IMR-90 (cell line): ENCODE results near the gene GLUD1. TPM values are rescaled to one million over a fixed set of nuclear protein-coding genes. Genes with fewer than 3 reads are reported as not detected.

Source experiments
- ATAC-seq: fragments of 200-7000 bp; cut with Tn5 transposase; 2 replicates; pipeline ENCODE4 v1.9.1; 2020; ENCODE audit warnings: low read depth, mild to moderate bottlenecking, moderate library complexity
- BruUV-seq: library from RNA; stranded (reverse); fragments of 400-500 nt; replicated peaks from 2 replicates; lab custom pipeline; 2021; lab: Mats Ljungman, UMichigan
- CTCF ChIA-PET: fragments of 300-600 bp; formaldehyde crosslinking; extraction: SDS; loops from one replicate; lab custom pipeline; 2021; ENCODE audit warnings: antibody characterized with exemption; lab: Yijun Ruan, JAX
- POLR2A ChIA-PET: fragments of 300-600 bp; sonication (Branson Sonifier 250); formaldehyde crosslinking; loops from one replicate; lab custom pipeline; 2022; ENCODE audit warnings: antibody characterized with exemption; ENCODE audit not compliant: unreplicated experiment; lab: Charles Lee
- DNase-seq: peaks from one replicate; pipeline ENCODE4 v3.0.0; 2013
- H2AFZ ChIP-seq: replicated peaks from 2 replicates; pipeline ENCODE3; 2013; ENCODE audit warnings: low read length, mild to moderate bottlenecking; ENCODE audit not compliant: poor library complexity
- H2AK5ac ChIP-seq: 2 replicates; pipeline ENCODE4 v1.6.1; 2013; ENCODE audit warnings: low read depth, low read length, inconsistent platforms
- H2AK9ac ChIP-seq: replicated peaks from 2 replicates; pipeline ENCODE3; 2013; ENCODE audit warnings: mild to moderate bottlenecking, low read depth, low read length, moderate library complexity; ENCODE audit not compliant: poor library complexity
- H2BK120ac ChIP-seq: 2 replicates; pipeline ENCODE4 v1.6.1; 2013; ENCODE audit warnings: low read depth, low read length, inconsistent platforms
- H2BK15ac ChIP-seq: 3 replicates; pipeline ENCODE4 v1.6.1; 2013; ENCODE audit warnings: low read depth, low read length, inconsistent platforms
- H2BK20ac ChIP-seq: 2 replicates; pipeline ENCODE4 v1.6.1; 2013; ENCODE audit warnings: low read depth, mild to moderate bottlenecking, inconsistent platforms, low read length, moderate library complexity
- H2BK5ac ChIP-seq: 2 replicates; pipeline ENCODE4 v1.6.1; 2013; ENCODE audit warnings: mild to moderate bottlenecking, low read depth, low read length, inconsistent platforms; ENCODE audit not compliant: poor library complexity, severe bottlenecking
- H3K14ac ChIP-seq: replicated peaks from 2 replicates; pipeline ENCODE4 v1.6.1; 2013; ENCODE audit warnings: low read depth, low read length, inconsistent platforms
- H3K18ac ChIP-seq: 2 replicates; pipeline ENCODE4 v1.6.1; 2013; ENCODE audit warnings: low read depth, low read length, control low read depth
- H3K23ac ChIP-seq: 2 replicates; pipeline ENCODE4 v1.6.1; 2013; ENCODE audit warnings: low read depth, low read length, inconsistent platforms
- H3K27ac ChIP-seq: 2 replicates; pipeline ENCODE4 v1.5.1; 2013; ENCODE audit warnings: mild to moderate bottlenecking, control low read depth, low read length; ENCODE audit not compliant: insufficient read depth
- H3K27me3 ChIP-seq: 2 replicates; pipeline ENCODE4 v1.6.1; 2013; ENCODE audit warnings: low read length; ENCODE audit not compliant: control insufficient read depth, insufficient read depth
- H3K36me3 ChIP-seq: 2 replicates; pipeline ENCODE4 v1.6.1; 2013; ENCODE audit warnings: low read length, mixed read lengths; ENCODE audit not compliant: control insufficient read depth, insufficient read depth
- H3K4ac ChIP-seq: 2 replicates; pipeline ENCODE4 v1.6.1; 2013; ENCODE audit warnings: low read depth, low read length, inconsistent platforms
- H3K4me1 ChIP-seq: 2 replicates; pipeline ENCODE4 v1.6.1; 2013; ENCODE audit warnings: low read length, mixed read lengths; ENCODE audit not compliant: control insufficient read depth, insufficient read depth
- H3K4me2 ChIP-seq: 2 replicates; pipeline ENCODE4 v1.6.1; 2013; ENCODE audit warnings: low read depth, mild to moderate bottlenecking, control low read depth, low read length, moderate library complexity
- H3K4me3 ChIP-seq: 2 replicates; pipeline ENCODE4 v1.5.1; 2013; ENCODE audit warnings: low read depth, mild to moderate bottlenecking, control low read depth, low read length, moderate library complexity; ENCODE audit not compliant: insufficient read depth
- H3K56ac ChIP-seq: 2 replicates; pipeline ENCODE4 v1.6.1; 2013; ENCODE audit warnings: low read length, inconsistent platforms; ENCODE audit not compliant: insufficient read depth; ENCODE audit errors: extremely low read depth
- H3K79me1 ChIP-seq, 2 experiments: 2 replicates each; pipeline ENCODE4 v1.6.1; 2013; ENCODE audit warnings: low read length in 2 of 2, inconsistent platforms in 1 of 2, low read depth in 1 of 2
- H3K9ac ChIP-seq: 2 replicates; pipeline ENCODE4 v1.6.1; 2013; ENCODE audit warnings: low read depth, low read length, control low read depth
- H3K9me1 ChIP-seq: 2 replicates; pipeline ENCODE4 v1.6.1; 2013; ENCODE audit warnings: low read length, inconsistent platforms; ENCODE audit not compliant: insufficient read depth
- H3K9me3 ChIP-seq: 2 replicates; pipeline ENCODE4 v1.6.1; 2013; ENCODE audit warnings: low read length; ENCODE audit not compliant: control insufficient read depth, insufficient read depth
- H4K20me1 ChIP-seq: 2 replicates; pipeline ENCODE4 v1.6.1; 2013; ENCODE audit warnings: low read length, inconsistent platforms; ENCODE audit not compliant: insufficient read depth
- H4K5ac ChIP-seq: 2 replicates; pipeline ENCODE4 v1.6.1; 2013; ENCODE audit warnings: mild to moderate bottlenecking, low read depth, low read length, control low read depth
- H4K8ac ChIP-seq, 2 experiments: 2 replicates each; pipeline ENCODE4 v1.6.1; 2013; ENCODE audit warnings: low read depth in 2 of 2, low read length in 2 of 2, control low read depth in 1 of 2, inconsistent platforms in 1 of 2
- H4K91ac ChIP-seq: 2 replicates; pipeline ENCODE4 v1.6.1; 2013; ENCODE audit warnings: low read depth, low read length, inconsistent platforms; ENCODE audit not compliant: insufficient read depth
- BHLHE40 ChIP-seq: fragments of 150-350 bp; IDR thresholded peaks from 2 replicates; pipeline ENCODE4 v1.6.1; 2016; ENCODE audit warnings: mild to moderate bottlenecking, low read depth, low read length
- CEBPB ChIP-seq: IDR thresholded peaks from 2 replicates; pipeline ENCODE4 v1.6.1; 2012; ENCODE audit warnings: low read depth, low read length, improper control_type of control experiment
- POLR2A ChIP-seq: IDR thresholded peaks from 2 replicates; pipeline ENCODE4 v1.6.1; 2012; ENCODE audit warnings: mild to moderate bottlenecking, low read depth, low read length
- WGBS, 2 experiments: methylation state at CpG; one replicate each; pipeline versions ENCODE4 v1.1.5 to v1.1.7; 2013; ENCODE audit warnings: missing lambda C conversion rate in 2 of 2; ENCODE audit not compliant: insufficient read length in 1 of 2; ENCODE audit errors: extremely low coverage in 2 of 2; 5-methylcytosine and 5-hydroxymethylcytosine counted together
- dilution Hi-C: fragments of 300-500 bp; cut with HindIII; formaldehyde crosslinking; loops from one replicate; pipeline ENCODE4 v1.14.3; 2018; ENCODE audit warnings: low sequenced_read_pairs; ENCODE audit not compliant: unreplicated experiment
- in situ Hi-C: fragments of 300-500 bp; cut with MboI; formaldehyde crosslinking; loops from 3 replicates; pipeline ENCODE4 v1.14.3; 2019; ENCODE audit warnings: low sequenced_read_pairs, inconsistent platforms, mixed read lengths
- intact Hi-C: fragments of 100-400 bp; cut with micrococcal nuclease; formaldehyde crosslinking; loops from 2 replicates; pipeline ENCODE4 v1.10.0; 2022
- polyA plus RNA-seq, 3 experiments: library from polyadenylated mRNA; depleted of rRNA; stranded (reverse); fragments of >200 nt; gene quantifications; 2 replicates each; pipeline ENCODE4 v1.2.3, GENCODE V29; 2012; ENCODE audit warnings: low replicate concordance in 1 of 3
- total RNA-seq: library from RNA; depleted of rRNA; stranded (reverse); fragments of >200 nt; gene quantifications from 2 replicates; pipeline ENCODE4 v1.2.3, GENCODE V29; 2012

The GLUD1 gene
- total and polyA plus RNA-seq, 2 of the 4 experiments (the other 2 are of a cell fraction), result 64.8 to 210 TPM

DNA sequence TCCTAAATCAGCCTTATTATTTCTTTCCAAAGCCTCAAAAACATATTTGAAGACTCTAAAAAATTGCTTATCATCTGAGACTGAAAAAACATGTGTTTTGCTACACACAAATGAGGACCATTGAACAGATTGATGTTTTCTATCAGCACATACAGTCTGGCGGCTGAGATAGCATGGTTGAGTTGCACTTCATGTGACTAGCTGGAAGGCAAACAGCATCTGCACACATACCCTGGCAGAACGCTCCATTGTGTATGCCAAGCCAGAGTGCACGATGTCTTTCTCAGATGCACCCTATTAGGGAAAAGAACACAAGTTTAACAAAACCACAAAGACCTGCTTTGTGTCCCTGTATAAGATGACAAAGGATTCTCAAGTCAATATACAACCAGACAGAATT, 41.5 kb downstream of the GLUD1 start:
- WGBS, 2 experiments, result 67% methylated on average over 1 of the region's 3 CpGs; no CpG with 5 or more reads in 1 of the 2 experiments
- H4K5ac ChIP-seq, result no peak overlapping the region
- dilution Hi-C loops, result no loop called here

More for the DNA sequence above, 41.5 kb downstream of the GLUD1 start:
- intact Hi-C loops, result no loop called here
- no peak overlapping the region for H3K4ac ChIP-seq
- no peak overlapping the region for H3K14ac ChIP-seq
- H3K27ac ChIP-seq, result no peak overlapping the region
- no peak overlapping the region for H2AFZ ChIP-seq
- H2BK5ac ChIP-seq, result no peak overlapping the region
- no peak overlapping the region for H2AK9ac ChIP-seq
- peaks cover 0 to 25% of the 10 kb centered on the region in 2 experiments; a peak in 3 of 4 replicates for H3K79me1 ChIP-seq
- no peak overlapping the region for H2AK5ac ChIP-seq
- peaks cover 34% of the 10 kb centered on the region for H3K36me3 ChIP-seq
- no peak overlapping the region for H3K4me3 ChIP-seq
- no peaks in the 10 kb centered on the region for H3K27me3 ChIP-seq
- ATAC-seq (no peak), DNase-seq (no peak)
- no peak overlapping the region for H3K56ac ChIP-seq
- no peak overlapping the region for H2BK20ac ChIP-seq
- peaks cover 5% of the 10 kb centered on the region; the same call in 1 of the 2 replicates for H4K20me1 ChIP-seq
- no peak overlapping the region for H3K18ac ChIP-seq
- H3K4me2 ChIP-seq, result no peak overlapping the region
- no TSS peak for BruUV-seq
- no peak overlapping the region for H2BK120ac ChIP-seq
- TF ChIP-seq POLR2A (no peak), BHLHE40 (no peak), CEBPB (no peak)
- in situ Hi-C loops, result no loop called here
- H3K23ac ChIP-seq, result no peak overlapping the region
- H3K4me1 ChIP-seq, result peaks cover 9% of the 10 kb centered on the region
- CTCF ChIA-PET, result interaction anchor here (1.0 kb wide), 1 partner anchor 87 kb away, joined by 3 read pairs; no protein-coding TSS in a partner anchor
- POLR2A ChIA-PET, result no interaction called here
- no peak overlapping the region for H3K9ac ChIP-seq
- H4K8ac ChIP-seq, result no peak overlapping the region
- no peak overlapping the region for H4K91ac ChIP-seq
- no peaks in the 10 kb centered on the region for H3K9me3 ChIP-seq
- H2BK15ac ChIP-seq, result no peak overlapping the region
- peaks cover 5% of the 10 kb centered on the region for H3K9me1 ChIP-seq
